ENCODE data around the gene SPRR2A. TPM values are rescaled to one million over a fixed set of nuclear protein-coding genes. Genes with fewer than 3 reads are reported as not detected.

The SPRR2A gene
- not detected for total RNA-seq

DNA sequence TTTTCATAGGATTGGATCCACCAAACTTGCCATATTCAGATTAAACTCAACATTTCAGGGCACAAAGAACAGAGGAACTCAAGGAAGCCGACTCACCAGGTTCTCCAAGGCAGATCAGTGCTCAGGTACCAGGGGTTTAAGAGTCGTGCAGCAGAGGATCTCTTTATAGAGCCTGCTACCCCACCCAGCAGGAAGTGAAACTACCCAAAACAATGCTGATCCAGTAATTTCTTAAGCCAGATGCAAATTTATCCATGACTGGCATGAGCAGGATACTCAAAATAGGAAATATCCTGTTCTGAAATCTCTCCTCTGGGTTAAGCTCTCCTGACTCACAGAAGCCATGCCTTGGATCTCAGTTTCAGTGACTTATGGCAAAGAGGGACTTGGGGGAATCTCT lies at the start of gene SPRR2A:
TSS of gene SPRR2A (minus strand) at position 138 of the 400 bp plus-strand sequence. CDS start 777 bp downstream, outside the sequence.
- H3K27ac Mint-ChIP-seq: no peak within 1 kb of the TSS
- H3K27me3 Mint-ChIP-seq: peaks cover 22% of the 10 kb centered on the region
- DNase-seq: no peak
- H3K36me3 Mint-ChIP-seq: no peaks in the 10 kb centered on the region
- CTCF ChIA-PET: no interaction called here
- intact Hi-C loops (cut with micrococcal nuclease): no loop called here
- H3K4me1 Mint-ChIP-seq (ENCODE audit: low read depth): no peaks in the 10 kb centered on the region
- no peaks in the 10 kb centered on the region for H3K9me3 Mint-ChIP-seq
- no peak within 1 kb of the TSS for H3K4me3 Mint-ChIP-seq
- POLR2A ChIA-PET: no interaction called here

GRCh38 chr1:153100245-153100644 lies 42.9 kb upstream of the SPRR2A start:
- CTCF ChIA-PET: no interaction called here
- Mint-ChIP-seq H3K36me3 (no peaks in the 10 kb centered on the region), H3K9me3 (no peaks in the 10 kb centered on the region), H3K4me3 (no peak overlapping the region), H3K27me3 (peaks cover 20% of the 10 kb centered on the region), H3K27ac (no peak overlapping the region), H3K4me1 (ENCODE audit: low read depth) (no peaks in the 10 kb centered on the region)
- no peak for DNase-seq
- intact Hi-C loops (cut with micrococcal nuclease): no loop called here
- POLR2A ChIA-PET: no interaction called here

DNA sequence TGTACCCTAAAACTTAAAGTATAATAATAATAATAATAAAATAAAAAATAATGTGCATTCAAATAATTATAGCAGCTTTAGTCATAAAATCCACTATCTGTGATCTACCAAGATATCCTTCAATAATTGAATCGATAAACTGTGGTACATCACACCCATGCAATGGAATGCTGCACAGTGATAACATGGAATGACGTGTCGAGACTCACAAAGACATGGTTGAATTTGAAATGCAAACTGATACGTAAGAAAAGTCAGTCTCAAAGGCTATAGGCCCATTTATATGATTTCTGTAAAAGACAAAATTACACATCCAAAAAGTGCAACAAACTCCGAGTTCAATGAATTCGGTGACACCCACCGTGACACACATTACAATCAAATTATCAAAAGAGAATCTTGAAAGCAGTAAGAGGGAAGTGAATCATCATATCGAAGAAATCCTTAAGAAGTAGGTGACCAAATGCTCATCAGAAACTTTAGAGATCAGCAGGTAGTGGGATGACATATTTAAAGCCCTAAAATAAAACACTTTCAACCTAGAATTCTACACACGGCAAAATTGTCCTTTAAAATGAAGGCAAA lies 42.2 kb upstream of the SPRR2A start:
- intact Hi-C loops (cut with micrococcal nuclease): no loop called here
- Mint-ChIP-seq H3K27me3 (peaks cover 20% of the 10 kb centered on the region), H3K27ac (no peak overlapping the region), H3K36me3 (no peaks in the 10 kb centered on the region), H3K4me1 (ENCODE audit: low read depth) (no peaks in the 10 kb centered on the region), H3K4me3 (no peak overlapping the region), H3K9me3 (no peaks in the 10 kb centered on the region)
- no peak for DNase-seq
- POLR2A ChIA-PET: no interaction called here
- CTCF ChIA-PET: no interaction called here

- no peaks in the 10 kb centered on the region for H3K4me1 Mint-ChIP-seq (ENCODE audit: low read depth)
- ChIA-PET POLR2A (no interaction called here), CTCF (no interaction called here)
- DNase-seq: no peak
- H3K36me3 Mint-ChIP-seq: no peaks in the 10 kb centered on the region
- peaks cover 20% of the 10 kb centered on the region for H3K27me3 Mint-ChIP-seq
- no peak overlapping the region for H3K27ac Mint-ChIP-seq
- no peak overlapping the region for H3K4me3 Mint-ChIP-seq
- intact Hi-C loops (cut with micrococcal nuclease): no loop called here
- H3K9me3 Mint-ChIP-seq: no peaks in the 10 kb centered on the region
Measured at GRCh38 chr1:153095764-153096163, 38.5 kb upstream of the SPRR2A start.

DNA sequence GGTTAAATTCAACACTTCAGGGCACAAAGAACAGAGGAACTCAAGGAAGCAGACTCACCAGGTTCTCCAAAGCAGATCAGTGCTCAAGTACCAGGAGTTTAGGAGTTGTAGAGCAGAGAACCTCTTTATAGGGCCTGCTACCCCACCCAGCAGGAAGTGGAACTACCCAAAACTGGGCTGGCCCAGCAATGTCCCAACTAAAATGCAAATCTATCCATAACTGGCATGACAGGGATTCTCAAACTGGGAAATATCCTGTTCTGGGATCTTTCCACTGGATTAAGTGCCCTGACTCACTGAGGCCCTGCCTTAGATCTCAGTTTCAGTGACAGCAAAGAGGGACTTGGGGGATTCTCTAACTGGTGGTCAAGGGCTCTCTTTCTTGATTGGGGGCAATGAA lies 37.1 kb upstream of the SPRR2A start, which contains the start of gene SPRR2E:
TSS of gene SPRR2E (minus strand) at position 101 of the 400 bp plus-strand sequence. CDS start 775 bp downstream, outside the sequence.
- ChIA-PET CTCF (no interaction called here), POLR2A (no interaction called here)
- Mint-ChIP-seq H3K27ac (no peak within 1 kb of the TSS), H3K36me3 (no peaks in the 10 kb centered on the region), H3K27me3 (peaks cover 19% of the 10 kb centered on the region), H3K9me3 (no peaks in the 10 kb centered on the region), H3K4me1 (ENCODE audit: low read depth) (no peaks in the 10 kb centered on the region), H3K4me3 (no peak within 1 kb of the TSS)
- intact Hi-C loops (cut with micrococcal nuclease): no loop called here
- no peak for DNase-seq

DNA sequence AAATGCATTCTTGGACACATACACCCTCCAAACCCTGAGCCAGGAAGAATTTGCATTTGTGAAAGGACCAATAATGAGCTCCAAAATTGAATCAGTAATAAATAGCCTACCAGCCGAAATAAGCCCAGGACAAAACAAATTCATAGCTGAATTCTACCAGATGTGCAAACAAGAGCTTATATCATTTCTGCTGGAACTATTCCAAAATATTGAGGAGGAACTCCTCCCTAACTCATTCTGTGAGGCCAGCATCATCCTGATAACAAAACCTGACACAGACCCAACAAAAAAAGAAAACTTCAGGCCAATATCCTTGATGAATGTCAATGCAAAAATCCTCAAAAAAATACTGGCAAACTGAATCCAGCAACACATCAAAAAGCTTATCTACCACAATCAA lies 30.3 kb upstream of the SPRR2A start:
- Mint-ChIP-seq H3K27ac (no peak overlapping the region), H3K4me3 (no peak overlapping the region), H3K9me3 (no peaks in the 10 kb centered on the region), H3K27me3 (peaks cover 13% of the 10 kb centered on the region), H3K4me1 (ENCODE audit: low read depth) (no peaks in the 10 kb centered on the region), H3K36me3 (no peaks in the 10 kb centered on the region)
- no peak for DNase-seq
- intact Hi-C loops (cut with micrococcal nuclease): no loop called here
- POLR2A ChIA-PET: no interaction called here
- CTCF ChIA-PET: no interaction called here

DNA sequence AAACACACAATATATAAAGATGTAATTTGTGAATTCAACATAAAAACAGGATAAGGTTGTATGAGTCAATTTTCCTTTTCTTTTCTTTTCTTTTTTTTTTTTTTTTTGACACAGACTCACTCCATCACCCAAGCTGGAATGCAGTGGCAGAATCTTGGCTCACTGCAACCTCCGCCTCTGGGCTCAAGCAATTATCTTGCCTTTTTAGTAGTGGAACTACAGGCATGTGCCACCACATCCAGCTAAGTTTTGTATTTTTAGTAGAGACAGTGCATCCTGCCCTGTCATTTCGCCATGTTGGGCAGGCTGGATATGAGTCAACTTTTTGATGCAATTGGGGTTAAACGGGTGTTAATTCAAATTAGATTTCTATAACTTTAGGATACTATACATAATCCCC lies 24.4 kb upstream of the SPRR2A start:
- Mint-ChIP-seq H3K27ac (no peak overlapping the region), H3K9me3 (peaks cover 6% of the 10 kb centered on the region), H3K36me3 (no peaks in the 10 kb centered on the region), H3K27me3 (peaks cover 18% of the 10 kb centered on the region), H3K4me1 (ENCODE audit: low read depth) (no peaks in the 10 kb centered on the region), H3K4me3 (no peak overlapping the region)
- CTCF ChIA-PET: no interaction called here
- POLR2A ChIA-PET: no interaction called here
- no peak for DNase-seq
- intact Hi-C loops (cut with micrococcal nuclease): no loop called here

GRCh38 chr1:153072806-153073726 lies 15.8 kb upstream of the SPRR2A start:
- ChIA-PET POLR2A (no interaction called here), CTCF (no interaction called here)
- Mint-ChIP-seq H3K4me3 (no peak overlapping the region), H3K36me3 (no peaks in the 10 kb centered on the region), H3K27ac (no peak overlapping the region), H3K27me3 (peaks cover 5% of the 10 kb centered on the region), H3K9me3 (no peaks in the 10 kb centered on the region), H3K4me1 (ENCODE audit: low read depth) (no peaks in the 10 kb centered on the region)
- no peak for DNase-seq
- intact Hi-C loops (cut with micrococcal nuclease): no loop called here

DNA sequence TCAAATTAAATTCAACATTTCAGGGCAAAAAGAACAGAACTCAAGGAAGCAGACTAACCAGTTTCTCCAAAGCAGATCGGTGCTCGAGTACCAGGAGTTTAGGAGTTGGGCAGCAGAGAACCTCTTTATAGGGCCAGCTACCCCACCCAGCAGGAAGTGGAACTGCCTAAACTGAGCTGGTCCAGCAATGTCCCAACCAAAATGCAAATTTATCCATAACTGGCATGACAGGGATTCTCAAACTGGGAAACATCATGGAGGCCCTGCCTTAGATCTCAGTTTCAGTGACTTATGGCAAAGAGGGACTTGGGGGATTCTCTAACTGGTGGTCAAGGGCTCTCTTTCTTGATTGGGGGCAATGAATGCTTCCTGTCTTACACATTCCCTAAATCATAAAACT lies 14.2 kb upstream of the SPRR2A start, which contains the start of gene SPRR2B:
TSS of gene SPRR2B (minus strand) at position 101 of the 400 bp plus-strand sequence. CDS start 772 bp downstream, outside the sequence.
- Mint-ChIP-seq H3K36me3 (no peaks in the 10 kb centered on the region), H3K4me1 (ENCODE audit: low read depth) (no peaks in the 10 kb centered on the region), H3K27ac (no peak within 1 kb of the TSS), H3K9me3 (no peaks in the 10 kb centered on the region), H3K27me3 (peaks cover 2% of the 10 kb centered on the region), H3K4me3 (no peak within 1 kb of the TSS)
- POLR2A ChIA-PET: no interaction called here
- DNase-seq: no peak
- intact Hi-C loops (cut with micrococcal nuclease): no loop called here
- CTCF ChIA-PET: no interaction called here

GRCh38 chr1:153070243-153070642 lies 12.9 kb upstream of the SPRR2A start:
- Mint-ChIP-seq H3K4me3 (no peak overlapping the region), H3K27me3 (peaks cover 9% of the 10 kb centered on the region), H3K27ac (no peak overlapping the region), H3K9me3 (no peaks in the 10 kb centered on the region), H3K36me3 (no peaks in the 10 kb centered on the region), H3K4me1 (ENCODE audit: low read depth) (no peaks in the 10 kb centered on the region)
- no peak for DNase-seq
- intact Hi-C loops (cut with micrococcal nuclease): no loop called here
- ChIA-PET POLR2A (no interaction called here), CTCF (no interaction called here)

GRCh38 chr1:153058826-153059784 lies 1.8 kb upstream of the SPRR2A start:
- no peak overlapping the region for H3K27ac Mint-ChIP-seq
- CTCF ChIA-PET: no interaction called here
- no peaks in the 10 kb centered on the region for H3K36me3 Mint-ChIP-seq
- no peaks in the 10 kb centered on the region for H3K9me3 Mint-ChIP-seq
- H3K27me3 Mint-ChIP-seq: peaks cover 24% of the 10 kb centered on the region
- intact Hi-C loops (cut with micrococcal nuclease): no loop called here
- H3K4me3 Mint-ChIP-seq: no peak overlapping the region
- no peaks in the 10 kb centered on the region for H3K4me1 Mint-ChIP-seq (ENCODE audit: low read depth)
- DNase-seq: no peak
- POLR2A ChIA-PET: no interaction called here

DNA sequence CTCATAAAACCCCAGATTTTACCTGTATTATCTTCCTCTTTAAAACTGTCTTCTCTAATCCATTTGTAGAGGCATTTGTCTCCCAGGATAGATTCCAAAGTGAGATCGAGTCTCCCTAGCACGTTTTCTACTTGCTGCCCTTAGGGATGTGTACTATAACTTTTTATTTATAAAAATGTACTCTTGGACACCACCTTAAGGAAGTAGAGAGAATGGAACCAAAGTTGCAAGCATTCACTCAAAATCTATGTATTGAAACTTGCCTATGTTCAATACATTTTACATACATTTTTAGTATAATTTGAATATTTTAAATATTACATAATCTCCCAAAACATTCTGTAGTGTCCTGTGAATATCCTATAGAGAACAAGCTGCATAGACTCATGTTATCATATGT lies 842 bp upstream of the SPRR2A start:
- H3K36me3 Mint-ChIP-seq: no peaks in the 10 kb centered on the region
- no peak overlapping the region for H3K27ac Mint-ChIP-seq
- H3K4me1 Mint-ChIP-seq (ENCODE audit: low read depth): no peaks in the 10 kb centered on the region
- DNase-seq: no peak
- intact Hi-C loops (cut with micrococcal nuclease): no loop called here
- CTCF ChIA-PET: no interaction called here
- H3K4me3 Mint-ChIP-seq: no peak overlapping the region
- POLR2A ChIA-PET: no interaction called here
- H3K27me3 Mint-ChIP-seq: peaks cover 23% of the 10 kb centered on the region
- no peaks in the 10 kb centered on the region for H3K9me3 Mint-ChIP-seq
